ENCODE measurements around the gene NCR2. TPM values are rescaled to one million over a fixed set of nuclear protein-coding genes. Genes with fewer than 3 reads are reported as not detected.

NCR2 gene
- total RNA-seq, 1 experiment from 2014 or later: not detected

- CTCF ChIA-PET: no interaction called here
- no peak for DNase-seq
- no peak overlapping the region for H3K4me3 Mint-ChIP-seq (ENCODE audit: low read depth, unreplicated experiment)
- H3K4me1 Mint-ChIP-seq (ENCODE audit: low read depth, unreplicated experiment): no peaks in the 10 kb centered on the region
- H3K27ac Mint-ChIP-seq (ENCODE audit: unreplicated experiment): no peak overlapping the region
- intact Hi-C loops (cut with micrococcal nuclease; ENCODE audit: unreplicated experiment): no loop called here
- no peaks in the 10 kb centered on the region for H3K36me3 Mint-ChIP-seq (ENCODE audit: insufficient read depth, unreplicated experiment)
- peaks cover 11% of the 10 kb centered on the region for H3K9me3 Mint-ChIP-seq (ENCODE audit: low read depth, unreplicated experiment)
- no TSS peak for BruUV-seq (replicated peaks)
- peaks cover 57% of the 10 kb centered on the region for H3K27me3 Mint-ChIP-seq (ENCODE audit: unreplicated experiment)
- no peak for TF ChIP-seq CTCF (IDR thresholded peaks at IDR 0.05; ENCODE audit: unreplicated experiment)
These were observed 24.4 kb downstream of the NCR2 start for GRCh38 chr6:41359617-41360313.

- no peak for TF ChIP-seq CTCF (IDR thresholded peaks at IDR 0.05; ENCODE audit: unreplicated experiment)
- no peak overlapping the region for H3K27ac Mint-ChIP-seq (ENCODE audit: unreplicated experiment)
- H3K9me3 Mint-ChIP-seq (ENCODE audit: low read depth, unreplicated experiment): peaks cover 11% of the 10 kb centered on the region
- intact Hi-C loops (cut with micrococcal nuclease; ENCODE audit: unreplicated experiment): no loop called here
- H3K27me3 Mint-ChIP-seq (ENCODE audit: unreplicated experiment): peaks cover 57% of the 10 kb centered on the region
- no TSS peak for BruUV-seq (replicated peaks)
- no peak overlapping the region for H3K4me3 Mint-ChIP-seq (ENCODE audit: low read depth, unreplicated experiment)
- H3K36me3 Mint-ChIP-seq (ENCODE audit: insufficient read depth, unreplicated experiment): no peaks in the 10 kb centered on the region
- CTCF ChIA-PET: no interaction called here
- DNase-seq: no peak
- H3K4me1 Mint-ChIP-seq (ENCODE audit: low read depth, unreplicated experiment): no peaks in the 10 kb centered on the region
These were observed 24.9 kb downstream of the NCR2 start for GRCh38 chr6:41360314-41360685.

- peaks cover 16% of the 10 kb centered on the region for H3K4me1 Mint-ChIP-seq (ENCODE audit: low read depth, unreplicated experiment)
- peaks cover 55% of the 10 kb centered on the region for H3K27me3 Mint-ChIP-seq (ENCODE audit: unreplicated experiment)
- DNase-seq: no peak
- no TSS peak for BruUV-seq (replicated peaks)
- no peak for TF ChIP-seq CTCF (IDR thresholded peaks at IDR 0.05; ENCODE audit: unreplicated experiment)
- no peak overlapping the region for H3K27ac Mint-ChIP-seq (ENCODE audit: unreplicated experiment)
- CTCF ChIA-PET: interaction anchor here (0.6 kb wide), 1 partner anchor 281 kb away, joined by 3 read pairs; no protein-coding TSS in a partner anchor
- H3K9me3 Mint-ChIP-seq (ENCODE audit: low read depth, unreplicated experiment): peaks cover 2% of the 10 kb centered on the region
- peaks cover 6% of the 10 kb centered on the region for H3K36me3 Mint-ChIP-seq (ENCODE audit: insufficient read depth, unreplicated experiment)
- no peak overlapping the region for H3K4me3 Mint-ChIP-seq (ENCODE audit: low read depth, unreplicated experiment)
- intact Hi-C loops (cut with micrococcal nuclease; ENCODE audit: unreplicated experiment): loop anchor here (5.0 kb wide), 1 partner anchor 411 kb away; the partner anchor contains the start of gene FRS3
These were observed 30.7 kb downstream of the NCR2 start for GRCh38 chr6:41366150-41366549.

- no peak for TF ChIP-seq CTCF (IDR thresholded peaks at IDR 0.05; ENCODE audit: unreplicated experiment)
- DNase-seq: no peak
- CTCF ChIA-PET: interaction anchor here (0.6 to 2.0 kb wide), 14 partner anchors 54 to 367 kb away, joined by 3 to 14 read pairs (median 4); no protein-coding TSS in a partner anchor
- no TSS peak for BruUV-seq (replicated peaks)
- peaks cover 12% of the 10 kb centered on the region for H3K36me3 Mint-ChIP-seq (ENCODE audit: insufficient read depth, unreplicated experiment)
- peaks cover 24% of the 10 kb centered on the region for H3K4me1 Mint-ChIP-seq (ENCODE audit: low read depth, unreplicated experiment)
- intact Hi-C loops (cut with micrococcal nuclease; ENCODE audit: unreplicated experiment): loop anchor here (1.0 to 5.0 kb wide), 2 partner anchors 236 to 410 kb away; partner anchors contain the start of gene FRS3
- no peaks in the 10 kb centered on the region for H3K9me3 Mint-ChIP-seq (ENCODE audit: low read depth, unreplicated experiment)
- H3K27me3 Mint-ChIP-seq (ENCODE audit: unreplicated experiment): peaks cover 64% of the 10 kb centered on the region
- H3K27ac Mint-ChIP-seq (ENCODE audit: unreplicated experiment): no peak overlapping the region
- H3K4me3 Mint-ChIP-seq (ENCODE audit: low read depth, unreplicated experiment): no peak overlapping the region
These were observed 31.7 kb downstream of the NCR2 start for GRCh38 chr6:41367061-41367460.
